ENCODE measurements around the gene PPDPF.

- TF ChIP-seq MYC (IDR thresholded peaks at IDR 0.05; ENCODE audit: borderline replicate concordance, low read length) (no peak), CTCF (IDR thresholded peaks at IDR 0.05) (no peak), EHF (CRISPR knock-in tag; IDR thresholded peaks at IDR 0.05) (no peak), CEBPB (IDR thresholded peaks at IDR 0.05) (no peak)
Measured at GRCh38 chr20:63494084-63494419, 26.5 kb upstream of the PPDPF start.

Data from A549 (cell line).